Skeletal muscle satellite cell (primary cell): Measurements from ENCODE around the gene LRP3.

Experiments used
- H3K27me3 ChIP-seq: 2 replicates; pipeline ENCODE4 v1.7.0; 2013; ENCODE audit warnings: low read length; ENCODE audit not compliant: control insufficient read depth, insufficient read depth
- H3K36me3 ChIP-seq: 2 replicates; pipeline ENCODE4 v1.7.0; 2013; ENCODE audit warnings: mild to moderate bottlenecking, control low read depth, low read length; ENCODE audit not compliant: insufficient read depth
- H3K4me1 ChIP-seq: 2 replicates; pipeline ENCODE4 v1.7.0; 2013; ENCODE audit warnings: low read length; ENCODE audit not compliant: control insufficient read depth, insufficient read depth
- H3K4me2 ChIP-seq: 2 replicates; pipeline ENCODE4 v1.7.0; 2013; ENCODE audit warnings: mild to moderate bottlenecking, low read length
- H3K4me3 ChIP-seq: 2 replicates; pipeline ENCODE4 v1.7.0; 2013; ENCODE audit warnings: low read length
- H3K9ac ChIP-seq: 2 replicates; pipeline ENCODE4 v1.7.0; 2013; ENCODE audit warnings: mild to moderate bottlenecking, low read depth, low read length, moderate library complexity
- H3K9me3 ChIP-seq: replicated peaks from 2 replicates; pipeline ENCODE4 v1.7.0; 2013; ENCODE audit warnings: mild to moderate bottlenecking, control low read depth, low read length

The LRP3 gene

DNA sequence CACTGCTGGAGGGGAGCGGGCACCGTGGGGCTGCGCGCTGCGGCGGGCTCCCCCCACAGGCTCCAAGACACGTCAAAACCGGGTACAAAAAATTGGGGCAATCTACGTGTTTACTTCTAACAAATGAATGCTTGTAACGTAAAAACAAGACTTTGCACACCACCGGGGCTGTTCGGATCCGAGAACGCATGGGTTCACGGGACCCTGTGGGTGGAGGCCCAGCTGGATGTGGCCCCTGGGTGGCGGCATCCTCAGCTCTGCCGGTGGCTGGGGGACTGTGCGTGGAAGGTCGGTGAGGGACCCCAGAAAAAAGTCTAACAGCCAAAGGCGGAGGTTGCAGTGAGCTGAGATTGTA, 41.8 kb downstream of the LRP3 start:
- H3K36me3 ChIP-seq, result no peaks in the 10 kb centered on the region
- no peaks in the 10 kb centered on the region for H3K9me3 ChIP-seq
- peaks cover 23% of the 10 kb centered on the region for H3K27me3 ChIP-seq
- no peak overlapping the region for H3K9ac ChIP-seq
- no peaks in the 10 kb centered on the region for H3K4me1 ChIP-seq
- H3K4me2 ChIP-seq, result no peak overlapping the region
- no peak overlapping the region for H3K4me3 ChIP-seq

DNA sequence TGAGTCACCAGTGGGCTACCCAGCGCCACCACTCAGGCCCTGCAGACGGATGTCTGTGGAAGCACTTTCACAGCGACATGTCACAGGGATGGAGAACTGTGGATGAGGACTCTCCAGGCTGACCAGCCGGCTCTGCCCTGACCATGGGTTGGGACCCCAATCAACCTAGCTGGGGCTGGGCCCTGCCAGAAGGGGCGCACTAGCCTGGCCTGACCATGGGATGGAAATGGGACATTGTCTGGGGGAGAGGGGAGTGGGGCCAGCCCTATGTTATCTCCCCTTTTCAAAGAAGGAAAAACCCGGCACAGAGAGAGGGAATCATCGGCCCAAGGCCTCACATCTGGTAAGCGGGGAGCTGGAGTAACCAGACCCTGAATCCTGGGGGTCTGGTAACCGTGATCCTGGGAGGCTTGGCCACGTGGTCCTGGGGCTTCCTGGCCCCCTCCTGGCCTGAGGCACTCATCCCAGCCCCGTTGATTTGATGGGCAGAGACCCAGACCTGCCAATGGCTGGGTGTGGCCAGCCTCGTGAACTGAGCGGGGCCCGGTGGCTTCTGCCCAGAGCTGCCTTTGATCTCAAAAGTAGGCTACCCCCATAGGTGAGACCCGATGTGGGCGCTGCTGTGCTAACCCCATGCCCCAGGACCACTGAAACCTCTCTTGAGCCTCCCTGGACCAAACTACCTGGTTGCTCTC, 42.7 kb downstream of the LRP3 start:
- Histone ChIP-seq H3K9ac (no peak overlapping the region), H3K36me3 (no peaks in the 10 kb centered on the region), H3K27me3 (peaks cover 20% of the 10 kb centered on the region), H3K4me1 (peaks cover 5% of the 10 kb centered on the region), H3K9me3 (no peaks in the 10 kb centered on the region), H3K4me2 (no peak overlapping the region), H3K4me3 (no peak overlapping the region)

DNA sequence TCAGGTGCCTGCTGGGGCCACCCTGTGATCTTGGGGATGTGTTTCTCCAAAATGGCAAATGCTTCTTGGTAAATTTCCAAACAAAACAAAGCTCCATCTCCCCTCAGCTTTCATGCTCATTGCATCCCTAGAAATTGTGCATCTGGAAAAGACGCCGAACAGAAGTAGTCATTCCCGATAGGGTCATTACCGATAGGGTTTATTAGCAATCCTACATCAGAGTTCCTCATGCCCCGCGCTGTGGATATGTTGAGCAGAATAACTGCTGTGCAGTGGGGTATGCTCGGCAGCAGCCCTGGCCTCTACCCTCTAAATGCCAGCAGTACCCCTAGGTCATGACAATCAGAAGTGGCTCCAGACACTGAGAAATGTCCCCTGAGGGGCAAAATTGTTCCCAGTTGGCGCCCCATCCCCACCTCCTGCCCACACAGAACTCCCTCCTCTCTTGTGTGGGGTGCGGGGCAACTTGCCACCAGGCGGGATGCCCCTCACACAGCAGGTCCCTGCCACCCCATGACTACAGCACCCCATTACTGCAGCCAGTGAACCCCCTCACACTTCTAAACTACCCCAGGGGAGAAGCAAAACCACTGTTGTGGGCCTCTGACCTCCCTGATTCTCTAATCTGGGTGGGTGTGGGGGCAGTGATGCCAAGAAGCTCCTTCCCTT, 44.5 kb downstream of the LRP3 start:
- Histone ChIP-seq H3K27me3 (peaks cover 16% of the 10 kb centered on the region), H3K9me3 (no peaks in the 10 kb centered on the region), H3K4me2 (no peak overlapping the region), H3K4me3 (no peak overlapping the region), H3K9ac (no peak overlapping the region), H3K4me1 (peaks cover 5% of the 10 kb centered on the region), H3K36me3 (no peaks in the 10 kb centered on the region)

DNA sequence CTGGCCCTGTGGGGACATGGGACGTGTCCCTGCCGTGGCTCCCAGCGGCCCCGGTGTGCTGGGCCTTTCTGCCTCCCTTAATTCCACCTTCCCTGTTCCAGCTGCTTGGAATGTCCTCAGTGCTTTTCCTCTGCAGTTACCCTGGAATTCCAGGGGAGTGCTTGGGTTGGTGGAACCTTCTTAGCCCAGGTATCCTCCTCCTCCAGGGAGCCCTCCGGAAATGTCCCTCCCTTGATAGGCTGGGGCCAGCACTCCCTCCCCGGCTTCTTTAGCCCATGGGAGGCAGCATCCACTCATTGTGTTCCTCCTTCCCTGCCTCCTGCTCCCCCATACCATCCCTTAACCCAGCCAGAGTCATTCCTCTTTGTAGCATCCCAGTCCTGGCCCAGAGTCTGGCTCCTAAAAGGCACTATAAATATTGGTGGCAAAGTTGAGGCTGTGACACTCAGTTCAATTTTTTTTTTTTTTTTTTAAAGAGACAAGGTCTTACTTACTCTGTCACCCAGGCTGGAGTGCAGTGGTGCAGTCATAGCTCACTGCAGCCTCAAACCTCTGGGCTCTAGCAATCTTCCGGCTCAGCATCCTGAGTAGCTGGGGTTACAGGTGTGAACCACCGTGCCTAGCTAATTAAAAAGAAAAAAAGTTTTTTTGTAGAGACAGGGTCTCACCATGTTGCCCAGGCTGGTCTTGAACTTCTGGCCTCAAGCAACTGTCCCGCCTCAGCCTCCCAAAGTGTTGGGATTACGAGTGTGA, 45.3 kb downstream of the LRP3 start:
- Histone ChIP-seq H3K9ac (no peak overlapping the region), H3K36me3 (no peaks in the 10 kb centered on the region), H3K27me3 (peaks cover 20% of the 10 kb centered on the region), H3K9me3 (no peaks in the 10 kb centered on the region), H3K4me1 (peaks cover 5% of the 10 kb centered on the region), H3K4me2 (no peak overlapping the region), H3K4me3 (no peak overlapping the region)

DNA sequence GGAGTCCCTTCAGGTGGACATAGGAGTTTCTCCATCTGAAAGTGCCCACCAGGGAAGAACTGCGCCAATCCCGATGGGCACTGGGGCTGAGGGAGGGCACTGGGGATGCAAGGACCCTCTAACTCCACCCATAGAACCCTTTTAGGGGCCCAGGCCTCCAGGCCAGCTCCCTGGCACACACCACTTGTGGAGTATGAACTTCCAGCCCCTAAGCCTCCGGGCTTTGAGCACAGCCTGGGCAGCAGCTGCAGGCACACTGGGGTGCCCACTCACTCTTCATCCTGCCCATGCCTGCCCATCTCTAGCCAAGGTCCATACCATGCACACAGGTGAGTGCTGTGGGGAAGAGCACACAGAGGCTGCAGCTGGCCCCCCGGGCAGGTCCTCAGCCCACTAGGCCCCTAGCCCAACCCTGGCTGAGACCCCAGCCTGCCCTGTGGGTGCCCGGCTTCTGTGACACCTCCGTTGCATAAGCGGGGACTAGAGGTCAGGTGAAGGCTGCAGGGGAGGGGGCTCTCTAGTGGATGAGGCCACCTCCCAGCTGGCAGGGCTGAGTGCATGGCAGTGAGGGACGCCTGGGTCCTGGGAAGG, 46.1 kb downstream of the LRP3 start:
- H3K36me3 ChIP-seq, result no peaks in the 10 kb centered on the region
- H3K4me3 ChIP-seq, result no peak overlapping the region
- H3K4me2 ChIP-seq, result no peak overlapping the region
- H3K9me3 ChIP-seq, result peaks cover 2% of the 10 kb centered on the region
- peaks cover 20% of the 10 kb centered on the region for H3K27me3 ChIP-seq
- H3K9ac ChIP-seq, result no peak overlapping the region
- peaks cover 5% of the 10 kb centered on the region for H3K4me1 ChIP-seq

DNA sequence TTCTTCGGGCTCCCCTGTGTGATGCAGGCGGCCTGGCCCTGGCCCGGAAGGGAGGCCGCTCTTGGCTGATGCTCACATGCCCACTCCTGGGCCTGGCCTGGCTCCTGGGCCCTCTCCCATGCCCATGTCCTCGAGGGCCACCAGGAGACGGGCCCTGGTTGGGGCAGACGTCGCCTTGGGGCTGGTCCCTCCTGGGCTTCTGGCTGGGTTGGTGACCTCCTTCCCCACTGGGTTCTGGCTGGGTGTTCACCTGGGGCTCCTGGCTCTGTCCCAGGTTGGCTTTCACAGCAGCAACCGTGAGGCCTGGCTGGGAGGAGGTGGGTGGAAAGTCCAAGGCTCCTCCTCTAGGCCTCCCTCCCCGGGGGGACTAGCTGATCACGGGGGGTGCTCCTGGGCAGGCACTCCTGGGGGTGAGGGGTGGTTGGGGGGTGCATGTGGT, 47.0 kb downstream of the LRP3 start:
- Histone ChIP-seq H3K4me1 (peaks cover 5% of the 10 kb centered on the region), H3K9me3 (peaks cover 6% of the 10 kb centered on the region), H3K36me3 (no peaks in the 10 kb centered on the region), H3K4me3 (no peak overlapping the region), H3K4me2 (no peak overlapping the region), H3K9ac (no peak overlapping the region), H3K27me3 (peaks cover 20% of the 10 kb centered on the region)

DNA sequence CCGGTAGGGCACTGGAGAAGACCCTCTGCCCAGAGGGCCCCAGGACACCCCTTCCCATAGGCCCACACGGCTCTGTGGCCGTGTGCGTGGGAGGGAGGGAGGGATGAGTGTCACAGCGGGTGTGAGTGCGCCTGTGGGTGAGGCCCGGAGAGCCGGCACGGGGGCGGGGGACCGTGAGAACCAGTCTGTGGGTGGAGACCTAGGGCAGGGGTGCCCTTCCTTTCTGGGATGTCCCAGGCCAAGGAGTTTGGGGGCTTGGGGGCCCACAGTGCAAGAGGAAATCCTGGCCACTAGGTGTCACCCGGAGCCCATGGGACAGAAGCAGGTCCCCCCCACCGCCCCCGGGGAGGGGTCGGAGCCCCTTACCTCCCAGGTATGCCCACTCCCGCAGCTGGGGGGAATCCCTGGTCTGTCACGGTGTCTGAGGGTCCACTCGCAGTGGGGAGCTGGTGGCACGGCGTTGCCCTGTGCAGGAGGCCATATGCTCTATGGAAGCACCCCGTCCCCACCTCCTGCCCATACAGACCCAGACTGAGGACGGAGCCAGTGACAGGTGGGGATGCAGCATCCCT, 47.5 kb downstream of the LRP3 start:
- Histone ChIP-seq H3K27me3 (peaks cover 20% of the 10 kb centered on the region), H3K4me1 (peaks cover 5% of the 10 kb centered on the region), H3K4me2 (no peak overlapping the region), H3K4me3 (no peak overlapping the region), H3K9me3 (peaks cover 6% of the 10 kb centered on the region), H3K9ac (no peak overlapping the region), H3K36me3 (no peaks in the 10 kb centered on the region)

DNA sequence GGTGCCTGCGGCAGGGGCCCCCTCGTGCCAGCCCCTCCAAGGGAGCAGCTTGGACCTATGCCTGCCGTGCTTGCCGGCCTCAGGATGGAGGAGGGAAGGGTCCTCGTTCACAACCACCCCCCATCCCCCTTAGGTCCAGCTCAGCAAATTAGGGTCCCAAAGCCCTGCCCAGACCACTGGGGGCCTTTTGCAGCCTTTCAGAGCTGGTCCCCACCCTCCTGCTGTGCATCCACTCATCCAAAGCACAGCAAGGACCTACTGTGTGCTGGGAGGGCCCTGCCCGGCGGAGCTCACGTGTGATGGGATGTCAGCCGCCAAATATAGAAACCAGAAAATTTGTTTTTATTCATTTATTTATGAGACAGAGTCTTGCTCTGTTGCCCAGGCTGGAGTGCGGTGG, 48.0 kb downstream of the LRP3 start:
- Histone ChIP-seq H3K4me2 (no peak overlapping the region), H3K36me3 (no peaks in the 10 kb centered on the region), H3K9ac (no peak overlapping the region), H3K9me3 (peaks cover 6% of the 10 kb centered on the region), H3K27me3 (peaks cover 20% of the 10 kb centered on the region), H3K4me1 (peaks cover 5% of the 10 kb centered on the region), H3K4me3 (no peak overlapping the region)

DNA sequence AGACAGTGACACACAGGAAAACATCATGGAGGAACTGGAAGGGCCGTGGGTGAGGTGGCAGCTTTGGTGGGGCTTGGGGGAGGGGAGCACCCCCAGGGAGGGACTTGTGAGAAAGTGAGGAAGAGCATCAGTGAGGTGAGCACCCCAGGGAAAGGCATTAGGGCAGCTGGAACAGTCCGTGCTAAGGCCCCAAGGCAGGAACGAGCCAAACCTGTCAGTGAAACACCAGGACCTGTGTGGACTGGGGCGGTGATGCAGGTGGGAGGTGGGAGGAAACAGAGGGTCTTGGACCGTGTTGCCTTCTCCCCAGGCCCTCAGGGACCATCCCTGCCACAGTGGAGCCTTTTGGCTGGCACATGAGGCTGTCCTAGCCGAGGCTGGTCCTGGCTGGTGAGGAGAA, 48.8 kb downstream of the LRP3 start:
- Histone ChIP-seq H3K4me3 (no peak overlapping the region), H3K9me3 (peaks cover 6% of the 10 kb centered on the region), H3K9ac (no peak overlapping the region), H3K36me3 (no peaks in the 10 kb centered on the region), H3K4me1 (peaks cover 5% of the 10 kb centered on the region), H3K27me3 (peaks cover 20% of the 10 kb centered on the region), H3K4me2 (no peak overlapping the region)

DNA sequence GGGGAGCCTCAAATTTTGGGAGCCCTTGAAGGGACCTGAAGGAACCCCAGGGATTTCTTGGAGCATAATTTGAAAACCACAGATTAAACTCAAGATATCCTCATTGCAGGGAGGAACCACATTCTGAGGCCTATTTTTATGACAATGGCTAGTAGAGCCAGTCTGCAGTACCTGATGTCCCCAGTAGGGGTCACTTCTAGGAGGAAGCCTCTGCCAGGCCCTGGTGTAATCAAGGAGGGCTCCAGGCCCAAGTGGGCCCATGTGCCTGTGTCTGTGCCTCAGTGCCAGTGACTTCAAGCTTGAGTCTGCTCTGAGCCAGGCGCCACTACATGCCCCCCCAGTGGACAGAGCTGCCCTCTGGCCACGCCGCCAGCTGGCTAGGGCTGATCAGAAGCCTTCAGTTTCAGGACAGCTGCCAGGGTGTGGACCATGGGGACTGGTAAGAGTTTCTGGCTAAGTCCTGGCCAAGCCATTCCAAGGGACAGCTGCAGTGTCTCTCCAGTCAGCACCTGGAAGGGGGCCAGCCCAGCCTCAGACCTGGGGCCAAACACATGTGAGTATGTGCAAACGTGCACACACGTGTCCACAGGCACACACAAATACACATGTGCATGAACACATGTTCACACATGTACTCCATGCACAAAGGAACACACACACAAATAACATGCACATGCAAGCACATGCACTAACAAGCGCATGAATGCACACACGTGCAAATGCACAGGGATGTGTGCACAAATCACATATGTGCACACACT, 52.0 kb downstream of the LRP3 start:
- H3K4me2 ChIP-seq, result no peak overlapping the region
- peaks cover 5% of the 10 kb centered on the region for H3K4me1 ChIP-seq
- no peak overlapping the region for H3K9ac ChIP-seq

More for the DNA sequence above, 52.0 kb downstream of the LRP3 start:
- no peaks in the 10 kb centered on the region for H3K36me3 ChIP-seq
- H3K9me3 ChIP-seq, result peaks cover 6% of the 10 kb centered on the region
- peaks cover 11% of the 10 kb centered on the region for H3K27me3 ChIP-seq
- H3K4me3 ChIP-seq, result no peak overlapping the region
